ENCODE results near the gene SLC6A13.

The SLC6A13 gene

DNA sequence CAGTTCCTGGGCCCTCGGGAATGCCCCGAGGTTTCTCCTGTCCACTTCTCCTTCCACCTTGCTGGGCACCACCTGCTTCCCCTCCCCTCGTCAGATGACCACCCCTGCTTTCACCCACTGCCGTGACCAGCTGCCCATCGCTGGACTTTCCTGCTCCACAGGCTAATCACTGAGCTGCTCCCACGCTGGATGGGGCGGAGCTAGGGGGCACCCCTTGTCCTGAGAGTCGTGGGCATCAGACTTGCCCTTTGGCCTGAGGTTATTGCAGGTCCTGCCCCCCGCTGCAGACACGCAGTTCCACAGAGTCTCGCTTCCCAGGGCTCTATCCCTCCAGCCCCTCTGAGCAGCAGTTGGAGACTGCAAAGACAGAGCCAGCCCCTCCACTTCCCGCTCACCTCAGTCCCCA lies 49.1 kb downstream of the SLC6A13 start:
- DNase-seq: no peak

DNA sequence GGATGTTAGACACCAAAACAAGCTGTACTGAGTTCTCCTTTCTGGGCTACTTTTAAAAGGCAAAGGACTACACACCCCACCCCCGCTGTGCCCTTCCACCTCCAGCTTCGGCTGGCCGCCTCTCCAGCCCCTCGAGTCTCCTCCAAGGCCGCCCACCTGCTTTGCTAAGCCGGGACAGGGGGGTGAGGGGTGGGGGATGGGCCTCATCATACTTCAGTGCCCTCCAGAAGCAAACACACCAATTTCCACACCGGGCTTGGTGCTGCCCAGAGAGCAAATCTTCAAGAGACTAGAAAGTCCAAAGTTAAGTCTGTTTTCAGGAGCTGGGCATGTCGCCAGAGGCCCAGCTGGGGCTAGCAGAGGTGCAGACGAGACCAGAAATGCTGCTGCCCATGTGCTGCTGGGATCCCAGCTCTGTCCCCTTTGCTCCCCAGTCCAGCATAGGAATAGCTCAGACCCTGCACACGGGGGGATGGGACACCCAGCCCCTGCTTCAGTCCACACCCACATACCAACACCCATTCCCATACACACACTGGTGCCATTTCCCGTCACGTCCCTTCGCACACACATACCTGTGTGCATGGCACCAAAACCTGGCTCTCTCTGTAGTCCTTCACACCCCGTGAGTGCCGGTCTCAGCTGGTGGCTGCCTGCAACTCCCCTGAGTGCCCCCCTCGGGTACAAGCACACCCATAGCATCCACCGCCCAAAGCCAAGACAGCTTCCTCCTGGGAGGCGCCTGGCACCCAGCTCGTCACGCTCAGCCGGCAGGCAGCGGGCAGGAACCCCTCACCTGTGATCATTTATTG lies 49.7 kb downstream of the SLC6A13 start:
- DNase-seq: no peak

DNA sequence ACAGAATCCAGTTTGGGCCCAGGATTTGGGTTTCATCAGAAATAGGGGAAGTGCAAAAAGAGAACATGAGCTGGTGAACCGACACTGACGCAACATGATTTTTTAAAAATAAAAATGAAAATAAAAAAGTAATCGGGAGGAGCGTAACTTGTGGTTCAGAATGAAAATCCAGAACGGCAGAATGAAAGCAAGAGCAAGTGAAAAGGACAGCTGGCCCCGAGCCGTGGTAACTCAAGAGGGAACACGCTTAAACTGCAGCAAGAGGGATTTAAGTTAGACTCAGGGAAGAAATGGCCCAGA lies 50.3 kb downstream of the SLC6A13 start:
- DNase-seq: no peak

DNA sequence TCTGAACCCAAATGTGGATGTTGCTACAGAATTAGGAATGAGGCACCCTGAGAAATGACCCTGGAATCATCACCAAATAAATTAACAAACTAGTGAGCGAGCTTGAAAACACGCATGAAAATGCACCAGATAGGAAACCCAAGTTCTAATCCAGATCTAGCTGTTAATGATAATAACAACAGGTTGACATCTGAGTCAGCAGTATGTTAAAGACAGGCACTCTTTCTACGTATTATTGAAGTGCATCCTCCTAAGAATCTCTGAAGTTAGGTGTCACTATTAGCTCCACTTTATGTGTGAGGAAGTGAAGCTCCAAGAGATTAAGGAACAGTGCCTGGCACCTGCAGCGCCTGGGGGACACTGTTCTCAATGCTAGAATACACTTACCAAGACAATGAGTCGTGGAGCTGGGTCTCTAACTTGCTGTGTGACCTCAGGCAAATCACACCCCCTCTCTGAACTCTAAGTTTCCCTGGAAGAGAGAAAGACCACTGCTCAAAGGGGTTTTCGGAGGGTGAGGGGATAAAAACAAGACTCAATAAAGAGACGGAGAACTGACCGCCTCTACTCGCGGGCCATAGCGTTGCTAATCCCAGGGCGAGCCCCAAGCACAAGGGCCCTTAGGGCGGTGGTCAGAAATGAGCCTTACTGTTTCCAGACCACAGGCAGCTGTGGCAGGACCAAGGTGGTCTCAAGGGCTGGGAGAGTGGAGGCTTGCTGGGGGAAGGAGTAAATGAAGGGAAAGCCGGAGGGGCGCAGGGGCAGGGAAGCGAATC lies 50.8 kb downstream of the SLC6A13 start:
- DNase-seq: no peak

DNA sequence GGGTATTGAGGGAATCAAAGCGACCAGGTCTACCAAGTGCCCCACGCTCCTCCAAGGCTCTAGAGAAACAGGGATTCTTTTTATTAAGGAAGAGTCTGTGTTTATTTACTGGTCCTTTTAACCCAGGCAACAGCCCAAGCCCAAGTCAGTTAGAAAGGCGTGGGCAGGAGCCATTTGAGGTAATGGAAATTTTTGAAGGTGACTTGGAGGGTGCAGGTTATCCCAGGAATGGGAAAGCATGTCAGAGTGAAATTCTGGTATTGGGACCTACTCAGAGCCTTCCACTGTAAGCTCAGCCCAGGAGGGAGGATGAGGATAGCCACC lies 51.5 kb downstream of the SLC6A13 start:
- DNase-seq: no peak

DNA sequence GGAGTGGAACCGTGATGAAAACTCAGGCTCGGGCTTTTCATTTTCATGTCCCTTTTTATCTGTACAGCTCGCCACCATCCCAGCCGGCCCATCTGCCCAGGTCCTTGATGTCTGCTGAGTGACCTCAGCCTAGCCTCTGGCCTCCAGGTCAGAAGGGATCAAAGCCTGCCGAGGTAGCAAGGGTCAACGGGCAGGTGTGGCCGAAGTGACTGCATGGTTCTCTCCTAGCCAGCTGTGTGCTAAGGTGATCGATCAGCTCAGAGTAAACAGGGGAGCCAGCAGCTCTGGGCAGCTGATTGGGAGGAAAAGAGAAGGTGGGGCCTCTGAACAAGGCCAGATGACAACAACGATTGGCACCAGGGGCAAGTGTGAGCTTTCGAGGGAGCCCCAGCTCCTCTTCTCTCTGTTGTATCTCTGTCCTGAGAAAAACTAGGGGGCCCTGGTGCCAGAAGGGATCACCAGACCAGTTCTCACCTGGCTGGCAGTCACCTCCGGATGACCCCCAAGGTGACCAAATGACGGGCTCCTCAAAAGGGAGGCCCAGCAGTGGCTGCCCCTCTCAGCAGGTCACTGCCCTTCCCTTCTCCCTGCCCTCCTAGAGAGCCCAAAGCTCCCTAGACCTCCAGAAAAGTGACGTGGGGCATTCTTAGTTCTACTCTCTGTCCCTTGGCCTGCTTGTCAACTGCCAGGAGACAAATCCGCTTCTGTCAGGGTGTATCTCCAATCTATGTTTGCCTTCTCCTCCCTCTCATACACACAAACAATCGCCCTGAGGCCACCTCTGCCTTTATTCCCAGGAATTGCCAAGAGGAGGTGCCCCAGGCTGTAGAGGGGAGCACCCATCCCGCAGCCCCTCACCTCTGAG lies 52.1 kb downstream of the SLC6A13 start:
- no peak for DNase-seq

DNA sequence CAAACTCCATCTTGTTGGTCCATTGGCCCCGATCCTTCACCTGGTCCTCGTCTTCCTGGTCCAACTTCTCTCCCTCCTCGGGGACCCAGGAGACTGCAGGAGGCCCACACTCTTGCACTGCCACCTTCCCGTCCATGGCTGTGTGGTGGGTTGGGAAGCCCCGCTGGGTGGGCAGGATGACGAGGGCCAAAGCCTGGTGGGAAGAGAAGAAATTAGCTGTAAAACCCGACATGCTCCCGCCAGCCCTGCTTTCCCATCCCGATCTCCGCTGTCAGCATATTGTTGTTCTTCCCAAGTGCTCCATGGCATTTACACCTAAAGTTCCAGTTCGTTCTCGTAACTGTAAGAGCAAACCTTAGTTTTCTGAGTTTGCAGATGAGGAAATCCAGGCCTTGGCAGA lies 52.8 kb downstream of the SLC6A13 start:
- DNase-seq: no peak

DNA sequence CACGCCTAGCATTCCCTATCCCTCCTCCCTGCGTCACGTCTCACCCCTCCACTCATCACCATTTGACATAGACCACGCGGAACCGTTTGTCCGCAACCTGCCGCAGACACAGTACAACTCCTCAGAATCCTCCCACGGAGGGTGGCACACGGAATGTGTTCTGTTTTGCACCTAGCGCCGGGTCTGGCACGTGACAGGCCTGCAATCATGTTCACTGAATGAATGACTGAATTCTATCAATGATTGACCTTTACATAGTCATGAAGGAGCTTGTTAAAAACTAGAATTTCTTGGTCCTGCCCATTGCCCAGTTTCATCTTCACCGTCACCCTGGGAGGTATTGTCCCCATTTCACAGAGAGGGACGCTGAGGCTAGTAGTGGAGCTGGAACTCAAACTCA lies 53.4 kb downstream of the SLC6A13 start:
- DNase-seq: no peak

DNA sequence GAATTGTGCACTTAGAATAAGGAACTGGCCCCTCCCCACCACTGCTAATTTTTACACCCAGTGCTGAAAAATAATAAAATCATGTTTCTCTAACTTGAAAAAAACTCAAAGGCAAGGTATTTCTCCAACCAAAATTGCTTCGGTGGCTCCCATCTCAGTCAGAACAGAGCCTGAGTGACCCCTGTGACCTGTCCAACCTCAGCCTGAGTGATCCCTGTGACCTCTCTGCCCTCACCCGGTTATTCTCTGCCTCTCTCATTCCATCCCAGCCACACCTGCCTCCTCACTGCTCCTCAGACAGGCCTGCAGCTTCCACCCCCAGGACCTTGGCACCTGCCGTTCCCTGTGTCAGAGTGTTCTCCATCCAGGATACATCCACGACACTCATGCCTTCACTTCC lies 53.8 kb downstream of the SLC6A13 start:
- DNase-seq: no peak

DNA sequence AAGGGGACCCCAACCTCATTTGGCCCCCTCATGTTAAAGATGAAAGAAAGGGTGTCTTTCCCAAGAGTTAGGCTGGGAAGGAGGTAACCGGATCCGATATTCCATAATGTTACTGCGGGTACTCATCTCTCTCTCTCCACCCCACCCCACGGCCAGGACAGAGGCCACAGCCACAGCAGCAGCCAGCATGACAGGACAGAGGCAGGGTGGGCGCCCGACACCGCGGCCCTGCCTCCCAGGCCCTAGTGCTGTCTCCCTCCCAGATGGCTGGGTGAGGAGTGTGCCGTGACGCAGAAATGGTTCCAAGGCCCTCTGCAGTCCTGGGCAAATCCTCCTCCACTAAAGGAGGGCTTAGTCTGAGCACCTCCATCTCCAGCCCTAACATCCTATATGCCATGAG lies 54.8 kb downstream of the SLC6A13 start:
- DNase-seq: no peak

DNA sequence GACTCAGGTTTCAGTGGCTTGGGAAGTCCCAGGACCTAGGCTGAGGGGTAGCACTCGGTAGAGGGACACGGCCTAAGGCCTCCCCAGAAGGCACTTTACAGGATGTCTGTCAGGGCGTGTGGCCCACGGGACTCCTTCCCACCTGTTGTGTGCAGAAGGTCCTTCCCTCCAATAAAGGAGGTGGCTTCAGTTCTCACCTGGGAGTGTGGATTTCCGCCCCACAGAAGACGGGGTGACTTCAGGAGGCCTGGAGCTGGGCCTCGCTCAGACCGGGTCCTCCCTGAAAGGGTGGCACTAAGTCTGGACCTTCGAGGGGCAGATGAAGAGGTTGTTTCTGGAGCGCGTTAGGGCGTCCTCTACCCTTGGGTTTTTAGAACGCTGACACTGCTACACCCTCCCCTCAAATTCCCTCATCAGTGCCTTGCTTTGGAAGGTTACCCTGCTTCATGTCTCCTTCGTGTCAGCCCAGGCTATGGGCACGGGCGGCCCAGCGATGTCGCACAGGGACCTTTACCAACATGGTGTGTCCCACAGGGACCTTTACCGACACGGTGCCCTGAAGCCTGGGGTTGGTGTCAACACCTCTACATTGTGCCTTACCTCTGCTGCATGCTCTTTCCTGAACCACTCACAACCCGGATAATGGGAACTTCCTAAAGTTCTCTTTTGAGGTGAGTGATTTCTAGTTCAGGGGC lies 55.7 kb downstream of the SLC6A13 start:
- DNase-seq: no peak

DNA sequence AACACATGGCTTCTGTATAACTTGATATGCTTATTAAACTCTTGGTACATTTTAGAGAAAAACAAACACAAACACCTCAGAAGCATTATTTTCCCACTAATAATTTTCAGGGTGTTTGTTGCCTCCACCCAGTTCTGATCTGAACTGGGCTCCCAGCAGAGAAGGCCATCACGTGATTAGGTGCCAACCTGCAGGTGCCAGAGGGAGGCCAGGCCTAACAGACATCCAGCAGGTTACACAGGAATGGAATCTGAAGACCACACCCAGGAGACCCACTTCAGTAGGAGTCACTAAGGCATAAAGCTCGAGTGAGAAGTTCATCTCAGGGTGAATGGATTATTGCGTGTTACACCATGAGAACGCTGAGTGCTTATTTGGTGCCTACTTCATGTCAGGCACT lies 57.6 kb downstream of the SLC6A13 start:
- DNase-seq: no peak

DNA sequence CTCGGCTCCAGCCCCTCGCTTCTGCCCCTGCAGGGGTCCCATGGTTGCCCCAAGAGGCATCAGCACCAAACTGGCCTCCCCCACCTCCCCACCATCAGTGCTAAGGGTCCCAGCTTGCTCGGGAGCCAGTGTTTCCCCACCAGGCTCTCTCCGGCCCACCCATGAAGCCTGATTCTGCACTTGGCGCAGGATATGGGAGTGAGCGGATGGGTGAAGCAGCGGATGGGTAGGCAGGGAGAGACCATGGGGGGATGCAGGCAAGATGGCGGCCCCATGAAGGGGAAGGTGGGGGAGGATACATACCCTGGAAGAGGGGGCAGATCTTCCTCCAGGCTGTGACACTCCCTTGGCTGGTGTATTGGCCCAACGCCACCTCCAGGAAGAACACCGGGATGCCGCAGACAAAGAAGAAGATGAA lies 58.4 kb downstream of the SLC6A13 start:
- no peak for DNase-seq

DNA sequence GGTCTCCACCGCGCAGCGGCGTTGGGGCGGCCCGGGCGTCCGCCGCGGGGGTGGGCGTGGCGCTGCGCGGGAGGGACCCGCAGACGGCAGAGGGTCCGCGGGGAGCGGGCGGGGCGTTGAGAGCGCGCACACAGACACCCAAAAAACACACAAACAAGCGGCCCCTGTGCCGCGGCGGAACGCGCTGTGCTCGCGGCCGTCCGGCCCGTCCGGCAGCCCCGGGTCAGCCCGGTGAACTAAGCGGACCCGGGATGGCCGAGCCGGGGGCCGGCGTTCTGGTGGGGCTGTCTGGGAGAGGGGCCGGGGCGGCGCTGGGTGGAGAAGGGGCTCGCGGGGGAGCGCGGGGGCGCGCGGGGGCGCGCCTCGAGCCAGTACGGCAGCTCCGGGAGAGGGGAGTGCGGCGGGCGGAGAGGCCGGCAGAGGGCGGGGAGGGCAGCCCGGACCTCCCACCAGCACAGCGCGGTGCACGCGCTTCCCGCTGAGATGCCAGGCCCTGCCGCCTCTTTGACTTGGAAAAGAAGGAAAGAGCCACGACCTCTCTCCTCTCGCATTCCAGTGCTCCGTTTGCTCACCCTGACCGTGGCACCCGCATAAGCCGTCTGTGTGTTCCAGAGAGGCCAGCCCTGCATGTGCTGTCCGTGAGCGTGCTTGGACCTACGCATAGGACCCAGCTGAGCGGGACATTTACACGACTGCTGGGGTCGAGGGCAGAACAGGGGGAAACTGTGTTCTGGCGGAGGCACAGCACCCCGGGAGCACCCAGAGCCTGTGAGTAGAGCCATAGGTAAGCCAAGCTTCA lies 59.0 kb downstream of the SLC6A13 start:
- peak; percentile 70 for DNase-seq

DNA sequence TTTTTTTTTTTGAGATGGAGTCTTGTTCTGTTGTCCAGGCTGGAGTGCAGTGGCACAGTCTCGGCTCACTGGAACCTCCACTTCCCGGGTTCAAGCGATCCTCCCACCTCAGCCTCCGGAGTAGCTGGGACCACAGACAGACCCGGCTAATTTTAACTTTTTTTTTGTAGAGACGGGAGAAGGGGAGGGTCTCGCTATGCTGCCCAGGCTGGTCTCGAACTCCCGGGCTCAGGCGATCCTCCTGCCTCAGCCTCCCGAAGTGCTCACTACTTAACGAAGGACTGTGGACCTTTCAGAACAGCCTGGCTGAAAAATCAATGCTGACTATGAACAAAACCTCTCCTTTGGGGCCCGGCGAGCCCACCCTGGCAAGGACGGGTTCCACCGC lies 59.6 kb downstream of the SLC6A13 start:
- no peak for DNase-seq

DNA sequence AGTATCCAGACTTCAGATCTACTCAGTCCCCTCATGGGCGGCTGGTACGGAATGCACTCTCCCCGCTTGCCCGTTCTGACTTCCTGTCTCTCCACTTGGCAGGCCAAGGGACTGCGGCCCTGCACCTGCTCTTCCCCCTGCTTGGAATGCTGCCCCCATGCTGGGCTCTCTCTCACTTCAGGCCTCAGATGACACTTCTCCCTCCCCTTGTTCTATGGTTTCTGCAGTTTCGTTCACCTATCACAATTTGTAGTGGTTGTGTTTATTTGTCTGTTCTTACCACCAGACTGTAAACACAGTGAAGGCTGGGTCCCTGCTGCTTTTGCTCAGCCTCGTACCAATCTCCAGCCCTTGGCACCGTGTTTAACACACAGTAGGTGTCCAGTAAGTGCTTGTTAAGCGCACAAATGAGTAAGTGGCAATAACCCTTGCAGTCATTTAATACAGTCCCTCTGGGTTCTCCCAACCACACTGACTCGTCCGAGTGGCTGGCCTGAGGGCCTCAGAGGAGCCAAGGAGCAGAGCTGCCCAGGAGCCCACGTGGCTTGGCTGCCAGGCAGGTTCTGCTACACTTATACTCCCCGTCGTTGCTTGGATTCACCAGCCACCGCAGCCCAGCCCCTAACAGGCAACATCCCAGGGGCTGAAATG lies 60.4 kb downstream of the SLC6A13 start:
- no peak for DNase-seq

DNA sequence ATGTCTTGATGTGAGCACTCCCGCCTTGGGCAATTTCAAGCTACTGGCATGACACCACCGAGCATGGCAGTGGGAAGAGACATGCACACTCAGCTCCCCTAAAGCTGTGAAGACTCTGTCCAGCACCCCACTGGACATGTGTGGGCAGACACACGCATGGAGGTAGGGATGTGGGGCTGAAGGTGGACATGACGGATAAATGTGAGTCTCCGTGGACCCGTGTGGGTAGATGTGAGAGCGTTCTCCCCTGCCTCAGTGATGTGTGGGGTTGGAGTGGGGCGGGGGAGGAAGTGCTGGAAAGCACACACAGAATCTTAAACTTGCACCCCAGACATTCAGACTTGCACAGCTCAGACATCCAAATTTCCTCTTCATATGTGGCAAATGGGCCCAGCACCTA lies 61.3 kb downstream of the SLC6A13 start:
- DNase-seq: no peak

DNA sequence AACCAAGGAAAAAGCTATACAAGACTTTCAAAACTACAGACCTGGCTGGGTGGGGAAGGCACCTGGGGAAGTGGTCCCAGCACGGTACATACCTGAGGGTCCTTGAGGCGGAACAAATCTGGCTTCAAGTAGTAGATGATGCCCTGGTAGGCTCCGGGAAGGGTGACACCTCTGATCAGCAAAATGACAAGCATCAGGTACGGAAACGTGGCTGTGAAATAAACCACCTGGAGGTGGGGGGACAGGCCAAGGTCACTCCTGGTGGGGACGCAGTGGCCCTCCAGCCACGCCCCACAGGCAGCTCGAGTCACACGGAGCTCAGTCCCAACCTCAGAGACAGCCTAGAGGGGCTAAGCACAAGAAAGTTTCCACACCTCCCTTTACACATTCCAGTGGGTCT lies 63.9 kb downstream of the SLC6A13 start:
- DNase-seq: no peak

DNA sequence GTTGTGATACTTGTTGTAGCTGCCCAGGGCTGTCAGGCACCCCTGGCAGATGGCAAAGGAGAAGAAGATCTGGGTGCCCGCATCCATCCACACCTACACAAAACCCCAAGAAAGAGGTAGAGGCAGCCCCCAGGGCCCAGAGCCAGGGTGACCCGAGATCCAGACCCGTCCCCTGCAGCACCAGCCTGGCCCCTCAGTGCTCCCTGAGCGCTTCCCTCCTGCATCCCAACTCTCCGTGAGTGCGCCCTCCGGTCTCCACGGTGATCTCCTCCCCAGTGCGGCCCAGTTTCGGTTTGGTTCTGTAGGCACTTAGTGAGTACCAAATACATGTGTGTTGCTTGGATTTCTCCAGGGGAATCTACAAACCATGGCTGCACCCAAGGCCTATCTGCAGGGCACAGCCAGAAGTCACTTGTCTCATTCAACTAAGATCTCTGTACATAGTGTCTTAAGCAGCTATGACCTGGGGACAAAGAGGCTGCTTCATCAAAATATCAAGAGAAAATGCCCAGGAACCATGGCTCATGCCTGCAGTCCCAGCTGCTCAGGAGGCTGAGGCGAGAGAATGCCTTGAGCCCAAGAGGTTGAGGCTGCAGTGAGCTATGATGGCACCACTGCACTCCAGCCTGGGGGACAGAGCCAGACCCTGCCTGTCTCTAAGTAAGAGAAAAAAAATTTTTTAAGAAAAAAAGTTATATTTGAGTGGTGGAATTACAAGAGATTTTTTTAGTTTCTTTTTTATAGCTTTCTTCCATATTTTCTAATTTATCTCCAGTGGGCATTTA lies 64.5 kb downstream of the SLC6A13 start:
- no peak for DNase-seq

DNA sequence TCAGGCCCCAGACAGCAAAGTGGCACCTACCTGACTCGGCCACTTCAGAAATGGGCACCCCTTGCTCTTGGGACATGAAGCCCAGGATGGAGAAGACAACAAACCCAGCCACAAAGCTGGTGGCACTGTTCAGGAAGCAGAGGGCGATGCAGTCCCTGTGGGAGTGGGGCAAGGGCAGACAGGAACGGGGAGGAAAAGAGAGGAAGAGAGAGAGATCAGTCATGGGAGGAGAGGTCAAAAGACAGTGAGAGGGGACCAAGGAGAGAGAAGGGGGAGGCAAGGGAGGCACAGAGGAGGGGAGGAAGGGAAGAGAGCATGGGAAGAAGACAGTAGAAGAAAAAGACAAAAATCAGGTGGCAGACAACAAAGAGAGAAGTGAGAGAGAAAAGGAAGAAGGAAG lies 65.3 kb downstream of the SLC6A13 start:
- DNase-seq: no peak

DNA sequence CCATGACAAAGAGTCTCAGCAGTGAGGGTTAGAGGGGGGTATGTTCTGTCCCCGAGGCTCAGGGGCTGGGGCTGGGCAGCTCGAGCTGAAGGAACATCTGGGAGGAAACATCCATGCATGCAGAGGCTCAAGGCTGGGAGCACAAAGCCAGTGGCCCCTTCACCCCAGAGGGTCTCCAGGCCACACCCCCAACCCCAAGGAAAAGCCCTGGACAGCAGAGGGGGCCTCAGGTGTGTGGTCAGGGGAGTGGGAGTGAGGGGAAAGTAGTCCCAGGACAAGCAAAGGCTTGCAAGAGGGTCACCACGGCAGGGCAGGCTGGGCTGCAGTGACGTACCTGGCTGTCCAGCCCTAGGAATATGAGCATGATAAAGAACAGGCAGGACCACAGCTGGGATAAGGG lies 66.2 kb downstream of the SLC6A13 start:
- no peak for DNase-seq
